K562 (cell line): Measurements from ENCODE around the gene FAM204A. TPM values are rescaled to one million over a fixed set of nuclear protein-coding genes. Genes with fewer than 3 reads are reported as not detected.

Source experiments
- CXXC5 ChIP-seq: fragments of 250-450 bp; sonication (Bioruptor Pico); IDR thresholded peaks from 2 replicates; pipeline ENCODE4 v1.8.0; 2022; ENCODE audit warnings: inconsistent platforms, mild to moderate bottlenecking, moderate library complexity
- HMGXB4 ChIP-seq: sonication (generic); formaldehyde crosslinking; IDR thresholded peaks from 2 replicates; pipeline ENCODE4 v1.8.1; 2023; ENCODE audit warnings: mild to moderate bottlenecking, missing genetic modification reagents
- MCM3 ChIP-seq: fragments of 450-650 bp; IDR thresholded peaks from 2 replicates; pipeline ENCODE4 v1.6.1; 2016
- POLR2AphosphoS5 ChIP-seq: IDR thresholded peaks from 2 replicates; pipeline ENCODE4 v1.6.1; 2011; ENCODE audit warnings: mild to moderate bottlenecking, low read depth, low read length, moderate library complexity; ENCODE audit not compliant: control insufficient read depth, insufficient read depth
- TRIM25 ChIP-seq: fragments of 450-650 bp; IDR thresholded peaks from 2 replicates; pipeline ENCODE4 v1.7.0; 2016; ENCODE audit warnings: borderline replicate concordance
- ZBTB49 ChIP-seq: sonication (generic); formaldehyde crosslinking; IDR thresholded peaks from 2 replicates; pipeline ENCODE4 v1.8.0; 2022; ENCODE audit warnings: missing genetic modification reagents, mild to moderate bottlenecking, borderline replicate concordance
- ZFP36 ChIP-seq: fragments of 150-350 bp; IDR thresholded peaks from 2 replicates; pipeline ENCODE4 v1.6.1; 2018; ENCODE audit warnings: low read length, low read depth; ENCODE audit not compliant: partially characterized antibody
- polyA plus RNA-seq, 8 experiments: library from polyadenylated mRNA; depleted of rRNA in 4 of 8; stranded (reverse) in 5 of 8; unstranded in 3 of 8; fragments of >200 nt; fragmentation: Nextera tagmentation in 2 of 8; fragmentation: Illumina TruSeq in 1 of 8; extraction: Ambion mirVana in 2 of 8; extraction: Trizol in 1 of 8; gene quantifications; 2 replicates each; pipeline versions ENCODE4 v1.2.1 to v1.2.3, GENCODE V29; 2011 to 2014; ENCODE audit warnings: inconsistent platforms in 1 of 8, missing spikeins in 1 of 8
- total RNA-seq, 7 experiments: library from RNA; depleted of rRNA in 6 of 7; stranded (reverse); fragments of >200 nt in 6 of 7; fragmentation: Illumina TruSeq in 2 of 7; extraction: Trizol in 2 of 7; gene quantifications; 2 replicates each; pipeline versions ENCODE4 v1.2.1 to v1.2.3, GENCODE V29; 2011 to 2021; ENCODE audit warnings: low replicate concordance in 1 of 7

Gene FAM204A
- total and polyA plus RNA-seq, 9 of the 15 experiments (the other 6 are each of a cell fraction or from before 2014, with no cell fraction given), result 29.0 to 64.5 (median 44.9) TPM

GRCh38 chr10:118307859-118308258 lies 34.3 kb downstream of the FAM204A start (continued):
- no peak for TF ChIP-seq HMGXB4 (CRISPR knock-in tag)
- no peak for TF ChIP-seq POLR2AphosphoS5
- no peak for TF ChIP-seq CXXC5 (CRISPR knock-in tag)
- TF ChIP-seq MCM3, result no peak
- TF ChIP-seq ZBTB49 (CRISPR knock-in tag), result no peak
- TF ChIP-seq TRIM25, result no peak
- TF ChIP-seq ZFP36, result no peak
- TF ChIP-seq, all 486 proteins: peak for 0
